PC-3 (cell line): Measurements from ENCODE around the gene ACAD9. TPM values are rescaled to one million over a fixed set of nuclear protein-coding genes. Genes with fewer than 3 reads are reported as not detected.

ENCODE experiments used
- ATAC-seq: fragments of 200-7000 bp; cut with Tn5 transposase; 2 replicates; pipeline ENCODE4 v1.9.1; 2020; ENCODE audit warnings: mild to moderate bottlenecking, moderate library complexity
- BruUV-seq: library from RNA; stranded (reverse); fragments of 400-500 nt; replicated peaks from 2 replicates; lab custom pipeline; 2021; lab: Mats Ljungman, UMichigan
- CTCF ChIA-PET: fragments of 300-600 bp; sonication (Branson Sonifier 250); formaldehyde crosslinking; loops from one replicate; lab custom pipeline; 2022; ENCODE audit warnings: antibody characterized with exemption; lab: Charles Lee
- POLR2A ChIA-PET: fragments of 300-600 bp; sonication (Branson Sonifier 250); formaldehyde crosslinking; loops from one replicate; lab custom pipeline; 2022; ENCODE audit warnings: antibody characterized with exemption; ENCODE audit not compliant: unreplicated experiment; lab: Charles Lee
- DNase-seq: peaks from one replicate; pipeline ENCODE4 v3.0.0-alpha.2; 2015
- H2AFZ ChIP-seq: fragments of 300-600 bp; sonication (generic); 2 replicates; pipeline ENCODE4 v1.6.0; 2016; ENCODE audit warnings: antibody characterized with exemption, low read length
- H3F3A ChIP-seq: fragments of 300-600 bp; sonication (generic); one replicate; pipeline ENCODE4 v1.6.0; 2017; ENCODE audit warnings: antibody characterized with exemption, low read length, control low read depth, mild to moderate bottlenecking; ENCODE audit not compliant: unreplicated experiment
- H3K27ac ChIP-seq: fragments of 300-600 bp; sonication (generic); 2 replicates; pipeline ENCODE4 v1.5.1; 2016; ENCODE audit warnings: mild to moderate bottlenecking, low read length
- H3K27me3 ChIP-seq: fragments of 300-600 bp; sonication (generic); 2 replicates; pipeline ENCODE4 v1.6.1; 2016; ENCODE audit warnings: low read length, mixed read lengths
- H3K36me3 ChIP-seq: fragments of 300-600 bp; sonication (generic); 2 replicates; pipeline ENCODE4 v1.6.1; 2016; ENCODE audit warnings: low read depth, mixed run types, low read length, mixed read lengths
- H3K4me1 ChIP-seq: fragments of 300-600 bp; sonication (generic); 2 replicates; pipeline ENCODE4 v1.5.1; 2016; ENCODE audit warnings: low read length; ENCODE audit not compliant: insufficient read depth
- H3K4me2 ChIP-seq: fragments of 300-600 bp; sonication (generic); 2 replicates; pipeline ENCODE4 v1.6.0; 2016; ENCODE audit warnings: low read length
- H3K4me3 ChIP-seq: fragments of 300-600 bp; sonication (generic); 2 replicates; pipeline ENCODE4 v1.5.1; 2016; ENCODE audit warnings: mild to moderate bottlenecking, low read length, mixed read lengths
- H3K79me2 ChIP-seq: fragments of 300-600 bp; sonication (generic); 2 replicates; pipeline ENCODE4 v1.6.1; 2017; ENCODE audit warnings: low read length, mixed read lengths
- H3K9ac ChIP-seq: fragments of 300-600 bp; sonication (generic); 2 replicates; pipeline ENCODE4 v1.6.0; 2016; ENCODE audit warnings: mild to moderate bottlenecking, low read length
- H3K9me2 ChIP-seq: fragments of 300-600 bp; sonication (generic); replicated peaks from 2 replicates; pipeline ENCODE4 v1.6.1; 2016; ENCODE audit warnings: mixed run types, low read length, mixed read lengths
- H3K9me3 ChIP-seq: fragments of 300-600 bp; sonication (generic); 2 replicates; pipeline ENCODE4 v1.6.1; 2016; ENCODE audit warnings: low read length, mixed read lengths
- H4K20me1 ChIP-seq: fragments of 300-600 bp; sonication (generic); 2 replicates; pipeline ENCODE4 v1.6.1; 2016; ENCODE audit warnings: low read length, mixed read lengths
- EZH2 ChIP-seq: fragments of 300-600 bp; sonication (generic); IDR thresholded peaks from one replicate; pipeline ENCODE4 v1.6.1; 2017; ENCODE audit warnings: antibody characterized with exemption, mild to moderate bottlenecking, low read length; ENCODE audit not compliant: unreplicated experiment
- EZH2phosphoT487 ChIP-seq: fragments of 300-600 bp; sonication (generic); IDR thresholded peaks from 2 replicates; pipeline ENCODE4 v1.6.1; 2018; ENCODE audit warnings: mild to moderate bottlenecking, antibody characterized with exemption, low read length, borderline replicate concordance
- intact Hi-C: fragments of 100-400 bp; cut with micrococcal nuclease; formaldehyde crosslinking; loops from 2 replicates; pipeline ENCODE4 v1.9.0; 2023
- total RNA-seq: library from RNA; depleted of rRNA; stranded (reverse); fragments of >200 nt; gene quantifications from 2 replicates; pipeline ENCODE4 v1.2.3, GENCODE V29; 2014
- TF ChIP-seq, protein P1 (sequence below): fragments of 300-600 bp; sonication (generic); conservative IDR thresholded peaks from 2 replicates; pipeline ENCODE4 v1.5.1; 2017; ENCODE audit warnings: antibody characterized with exemption, low read depth, mild to moderate bottlenecking, low read length

The ACAD9 gene
- total RNA-seq, 1 experiment from 2014 or later = 38.6 TPM

- no peaks in the 10 kb centered on the region for H3K4me1 ChIP-seq
- H3F3A ChIP-seq = no peaks in the 10 kb centered on the region
- H3K27ac ChIP-seq = no peak overlapping the region
- ChIA-PET CTCF (no interaction called here), POLR2A (no interaction called here)
- H3K4me3 ChIP-seq = no peak overlapping the region
- H2AFZ ChIP-seq = no peak overlapping the region
- H3K27me3 ChIP-seq = no peaks in the 10 kb centered on the region
- no peaks in the 10 kb centered on the region for H3K36me3 ChIP-seq
- no peak overlapping the region for H3K9ac ChIP-seq
- no peak for DNase-seq
- H3K4me2 ChIP-seq = no peak overlapping the region
- intact Hi-C loops = no loop called here
- no TSS peak for BruUV-seq
- TF ChIP-seq, protein P1, sequence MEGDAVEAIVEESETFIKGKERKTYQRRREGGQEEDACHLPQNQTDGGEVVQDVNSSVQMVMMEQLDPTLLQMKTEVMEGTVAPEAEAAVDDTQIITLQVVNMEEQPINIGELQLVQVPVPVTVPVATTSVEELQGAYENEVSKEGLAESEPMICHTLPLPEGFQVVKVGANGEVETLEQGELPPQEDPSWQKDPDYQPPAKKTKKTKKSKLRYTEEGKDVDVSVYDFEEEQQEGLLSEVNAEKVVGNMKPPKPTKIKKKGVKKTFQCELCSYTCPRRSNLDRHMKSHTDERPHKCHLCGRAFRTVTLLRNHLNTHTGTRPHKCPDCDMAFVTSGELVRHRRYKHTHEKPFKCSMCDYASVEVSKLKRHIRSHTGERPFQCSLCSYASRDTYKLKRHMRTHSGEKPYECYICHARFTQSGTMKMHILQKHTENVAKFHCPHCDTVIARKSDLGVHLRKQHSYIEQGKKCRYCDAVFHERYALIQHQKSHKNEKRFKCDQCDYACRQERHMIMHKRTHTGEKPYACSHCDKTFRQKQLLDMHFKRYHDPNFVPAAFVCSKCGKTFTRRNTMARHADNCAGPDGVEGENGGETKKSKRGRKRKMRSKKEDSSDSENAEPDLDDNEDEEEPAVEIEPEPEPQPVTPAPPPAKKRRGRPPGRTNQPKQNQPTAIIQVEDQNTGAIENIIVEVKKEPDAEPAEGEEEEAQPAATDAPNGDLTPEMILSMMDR = no peak
- TF ChIP-seq EZH2 = no peak
- no peak for TF ChIP-seq EZH2phosphoT487
- H3K9me2 ChIP-seq = no peaks in the 10 kb centered on the region
- H3K9me3 ChIP-seq = no peaks in the 10 kb centered on the region
- H3K79me2 ChIP-seq = no peaks in the 10 kb centered on the region
- H4K20me1 ChIP-seq = no peaks in the 10 kb centered on the region
- no peak for ATAC-seq
These were observed 34.2 kb upstream of the ACAD9 start for GRCh38 chr3:128845119-128845777.

DNA sequence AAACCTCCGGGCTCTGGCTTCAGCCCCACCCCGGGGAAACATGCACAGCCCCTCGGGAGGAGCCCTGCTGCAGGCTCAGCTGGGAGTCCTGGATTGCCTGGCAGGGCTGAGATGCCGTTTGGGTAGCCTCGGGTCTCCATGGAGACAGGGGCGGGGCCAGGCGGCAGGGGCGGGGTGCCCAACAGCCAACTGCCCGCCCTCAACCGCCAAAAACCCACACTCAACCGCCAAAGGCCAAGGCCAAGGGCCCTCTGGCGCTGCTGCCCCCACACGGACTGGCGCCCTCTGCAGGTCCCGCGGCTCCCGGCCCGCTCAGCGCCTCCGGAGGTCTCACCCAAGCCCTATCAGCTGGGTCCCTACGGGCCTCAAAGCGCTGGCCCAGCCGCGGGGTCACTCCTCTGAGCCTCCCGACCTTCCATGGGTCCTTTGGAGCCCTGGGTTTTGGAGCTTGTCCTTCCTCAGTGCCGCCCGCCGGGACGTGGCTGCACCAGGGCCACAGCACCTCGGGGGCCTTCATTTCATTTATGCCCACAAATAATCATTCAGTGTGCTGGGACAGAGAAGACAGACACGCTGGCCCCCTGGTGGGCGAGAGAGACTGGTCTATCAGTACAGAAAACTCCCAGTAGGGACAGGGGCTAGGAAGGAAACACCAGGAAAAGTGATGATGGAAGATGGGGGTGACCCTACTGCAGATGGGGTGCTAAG is 33.5 kb upstream of the ACAD9 start:
- BruUV-seq = no TSS peak
- ChIA-PET CTCF (no interaction called here), POLR2A (no interaction called here)
- Histone ChIP-seq H3K27ac (no peak overlapping the region), H3K4me3 (no peak overlapping the region), H3F3A (no peaks in the 10 kb centered on the region), H3K36me3 (no peaks in the 10 kb centered on the region), H4K20me1 (no peaks in the 10 kb centered on the region), H3K9me3 (no peaks in the 10 kb centered on the region), H3K4me1 (no peaks in the 10 kb centered on the region), H3K4me2 (no peak overlapping the region), H3K27me3 (no peaks in the 10 kb centered on the region), H3K9ac (no peak overlapping the region), H3K79me2 (no peaks in the 10 kb centered on the region), H3K9me2 (no peaks in the 10 kb centered on the region), H2AFZ (no peak overlapping the region)
- no peak for DNase-seq
- no peak for TF ChIP-seq EZH2
- TF ChIP-seq, protein P1 = peak; percentile 31; the same call in 1 of the 2 replicates
- no peak for ATAC-seq
- intact Hi-C loops = no loop called here

DNA sequence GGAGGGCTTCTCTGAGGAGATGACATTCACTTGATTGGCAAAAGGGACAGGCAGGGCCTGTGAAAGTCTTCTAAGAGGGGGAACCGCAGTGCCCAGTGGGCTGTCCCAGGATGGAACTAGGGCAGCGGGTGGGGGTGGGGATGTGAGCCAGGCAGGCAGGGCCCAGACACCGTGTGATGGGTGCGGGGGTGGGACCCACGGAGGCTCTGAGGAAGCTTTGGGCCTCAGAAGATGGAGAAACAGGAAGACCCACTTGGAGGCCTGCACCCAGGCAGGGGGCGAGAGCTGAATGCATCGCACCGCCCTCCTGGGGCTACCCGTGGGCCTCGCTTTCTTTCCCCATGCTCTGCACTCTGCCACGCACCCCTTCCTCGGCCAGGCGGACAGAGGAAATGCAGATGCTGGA is 32.9 kb upstream of the ACAD9 start:
- ChIA-PET CTCF (no interaction called here), POLR2A (no interaction called here)
- Histone ChIP-seq H3K79me2 (no peaks in the 10 kb centered on the region), H3K9me2 (no peaks in the 10 kb centered on the region), H3K9me3 (no peaks in the 10 kb centered on the region), H3K36me3 (no peaks in the 10 kb centered on the region), H3K9ac (no peak overlapping the region), H3K4me3 (no peak overlapping the region), H3K27ac (no peak overlapping the region), H3K27me3 (no peaks in the 10 kb centered on the region), H3K4me2 (no peak overlapping the region), H2AFZ (no peak overlapping the region), H3F3A (no peaks in the 10 kb centered on the region), H3K4me1 (no peaks in the 10 kb centered on the region), H4K20me1 (no peaks in the 10 kb centered on the region)
- ATAC-seq (no peak), DNase-seq (no peak)
- TF ChIP-seq, protein P1 = no peak
- TF ChIP-seq EZH2 = no peak
- no peak for TF ChIP-seq EZH2phosphoT487
- intact Hi-C loops = no loop called here
- no TSS peak for BruUV-seq
